B cell (primary cell): ENCODE data around the gene KRIT1. TPM values are rescaled to one million over a fixed set of nuclear protein-coding genes. Genes with fewer than 3 reads are reported as not detected.

Experiments used
- ATAC-seq: fragments of 200-7000 bp; cut with Tn5 transposase; one replicate; pipeline ENCODE4 v1.10.0; 2021; ENCODE audit warnings: low read depth, mild to moderate bottlenecking, moderate number of reproducible peaks, moderate library complexity
- CTCF ChIA-PET: fragments of 350-600 bp; sonication (Branson Sonifier 250); formaldehyde crosslinking; loops from one replicate; lab custom pipeline; 2021; ENCODE audit warnings: antibody characterized with exemption, inconsistent platforms; lab: Charles Lee
- POLR2A ChIA-PET: fragments of 350-600 bp; sonication (Branson Sonifier 250); formaldehyde crosslinking; loops from one replicate; lab custom pipeline; 2021; ENCODE audit warnings: antibody characterized with exemption; lab: Charles Lee
- DNase-seq: peaks from one replicate; pipeline ENCODE4 v3.0.0; 2013
- H2AFZ ChIP-seq: 2 replicates; pipeline ENCODE4 v1.6.1; 2012; ENCODE audit warnings: mild to moderate bottlenecking, low read depth, low read length; ENCODE audit not compliant: insufficient read depth, poor library complexity, severe bottlenecking
- H3K27ac ChIP-seq, 2 donors: 1 replicate in 1 of 2; 2 replicates in 1 of 2; pipeline ENCODE4 v1.5.1; 2012 to 2013; ENCODE audit warnings: low read length in 2 of 2, mild to moderate bottlenecking in 2 of 2, moderate library complexity in 1 of 2
- H3K27me3 ChIP-seq, 4 experiments: fragments of 200-600 bp in 1 of 4; sonication (generic) in 1 of 4; replicated peaks in 1 of 4; 1 replicate in 2 of 4; 2 replicates in 2 of 4; pipeline versions ENCODE4 v1.6.1 to v1.7.0; 2013 to 2016; ENCODE audit warnings: low read length in 3 of 4, mild to moderate bottlenecking in 2 of 4, mixed read lengths in 1 of 4, moderate library complexity in 1 of 4; ENCODE audit not compliant: insufficient read depth in 4 of 4, control insufficient read depth in 3 of 4; ENCODE audit errors: control extremely low read depth in 1 of 4
- H3K36me3 ChIP-seq, 2 experiments: replicated peaks in 1 of 2; 1 replicate in 1 of 2; 2 replicates in 1 of 2; pipeline versions ENCODE4 v1.6.1 to v1.7.1; 2013; ENCODE audit warnings: low read length in 1 of 2; ENCODE audit not compliant: insufficient read depth in 2 of 2, control insufficient read depth in 1 of 2; ENCODE audit errors: control extremely low read depth in 1 of 2, extremely low read depth in 1 of 2
- H3K4me1 ChIP-seq, 2 donors: fragments of 200-600 bp in 1 of 2; sonication (generic) in 1 of 2; 1 replicate in 1 of 2; 2 replicates in 1 of 2; pipeline versions ENCODE4 v1.5.1 to v1.6.1; 2013 to 2017; ENCODE audit warnings: low read length in 2 of 2; ENCODE audit not compliant: control insufficient read depth in 2 of 2, insufficient read depth in 2 of 2
- H3K4me2 ChIP-seq: replicated peaks from 2 replicates; pipeline ENCODE3; 2012; ENCODE audit warnings: mild to moderate bottlenecking, low read depth, low read length; ENCODE audit not compliant: poor library complexity, severe bottlenecking
- H3K4me3 ChIP-seq, 5 experiments: fragments of 200-600 bp in 1 of 5; sonication (generic) in 1 of 5; 1 replicate in 3 of 5; 2 replicates in 2 of 5; pipeline versions ENCODE4 v1.5.1 to v1.7.0; 2011 to 2016; ENCODE audit warnings: low read length in 4 of 5, mild to moderate bottlenecking in 4 of 5, low read depth in 2 of 5, control low read depth in 1 of 5, moderate library complexity in 1 of 5; ENCODE audit not compliant: insufficient read depth in 1 of 5; ENCODE audit errors: control extremely low read depth in 1 of 5, extremely low read depth in 1 of 5
- H3K79me2 ChIP-seq: fragments of 200-600 bp; sonication (generic); one replicate; pipeline ENCODE4 v1.6.0; 2016; ENCODE audit warnings: low read length; ENCODE audit not compliant: control insufficient read depth, insufficient read depth
- H3K9ac ChIP-seq: fragments of 200-600 bp; sonication (generic); 2 replicates; pipeline ENCODE4 v1.6.1; 2017; ENCODE audit warnings: mild to moderate bottlenecking, low read length, moderate library complexity
- H3K9me3 ChIP-seq, 3 donors: one replicate each; pipeline versions ENCODE4 v1.6.1 to v1.7.1; 2013; ENCODE audit warnings: low read length in 2 of 3; ENCODE audit not compliant: control insufficient read depth in 2 of 3, insufficient read depth in 1 of 3; ENCODE audit errors: control extremely low read depth in 1 of 3
- H4K20me1 ChIP-seq: 2 replicates; pipeline ENCODE4 v1.6.0; 2012; ENCODE audit warnings: mild to moderate bottlenecking, low read length; ENCODE audit not compliant: insufficient read depth, control insufficient read depth, poor library complexity, severe bottlenecking
- H3K27ac Mint-ChIP-seq: one replicate; pipeline ENCODE4 v1.8.0; 2021; ENCODE audit warnings: mixed read lengths
- H3K27me3 Mint-ChIP-seq: one replicate; pipeline ENCODE4 v1.8.0; 2021; ENCODE audit warnings: mixed read lengths
- H3K4me1 Mint-ChIP-seq: one replicate; pipeline ENCODE4 v1.8.0; 2021; ENCODE audit warnings: mixed read lengths
- H3K4me3 Mint-ChIP-seq: one replicate; pipeline ENCODE4 v1.8.0; 2021; ENCODE audit warnings: mixed read lengths
- H3K9me3 Mint-ChIP-seq: one replicate; pipeline ENCODE4 v1.8.0; 2022; ENCODE audit warnings: mixed read lengths; ENCODE audit not compliant: insufficient read depth
- EZH2 ChIP-seq: IDR thresholded peaks from 2 replicates; pipeline ENCODE4 v1.6.1; 2012; ENCODE audit warnings: borderline replicate concordance, low read depth, mild to moderate bottlenecking, moderate library complexity, low read length; ENCODE audit not compliant: insufficient read depth, poor library complexity, severe bottlenecking
- WGBS: methylation state at CpG from one replicate; pipeline ENCODE4 v1.1.5; 2013; ENCODE audit warnings: missing lambda C conversion rate; ENCODE audit not compliant: insufficient coverage; 5-methylcytosine and 5-hydroxymethylcytosine counted together
- intact Hi-C: fragments of 100-400 bp; cut with micrococcal nuclease; formaldehyde crosslinking; loops from one replicate; pipeline ENCODE4 v1.10.0; 2022
- polyA plus RNA-seq: library from polyadenylated mRNA; depleted of rRNA; stranded (reverse); fragments of >200 nt; gene quantifications from 2 replicates; pipeline ENCODE4 v1.2.3, GENCODE V29; 2012
- total RNA-seq, 2 donors: library from RNA; stranded (reverse); fragments of 120-200 nt in 1 of 2; gene quantifications; 1 replicate in 1 of 2; 2 replicates in 1 of 2; pipeline versions ENCODE4 v1.2.3 to v1.2.4, GENCODE V29; 2013 to 2022
- TF ChIP-seq, protein P1 (sequence below): fragments of 200-600 bp; IDR thresholded peaks from one replicate; pipeline ENCODE4 v1.8.0; 2022; ENCODE audit warnings: antibody characterized with exemption, mild to moderate bottlenecking

Gene KRIT1
- total and polyA plus RNA-seq, 2 donors (not counting 1 experiment from before 2014, with no cell fraction given), result 25.0 to 78.1 TPM

- peaks cover 18% of the 10 kb centered on the region for H3K4me1 Mint-ChIP-seq
- CTCF ChIA-PET, result interaction anchor here (1.0 kb wide), 1 partner anchor 22 kb away, joined by 3 read pairs; no protein-coding TSS in a partner anchor
- no CpG with 5 or more reads among the region's 1 CpG for WGBS
These were observed 49.7 kb upstream of the KRIT1 start for GRCh38 chr7:92295391-92295790.

GRCh38 chr7:92293896-92294590 is 48.3 kb upstream of the KRIT1 start:
- peaks cover 24% of the 10 kb centered on the region for H3K4me1 Mint-ChIP-seq
- no peak for DNase-seq
- Histone ChIP-seq H2AFZ (no peak overlapping the region), H3K27me3 (no peaks in the 10 kb centered on the region), H3K9me3 (no peaks in the 10 kb centered on the region), H3K4me2 (no peak overlapping the region), H3K9ac (no peak overlapping the region), H3K27ac (no peak overlapping the region), H3K4me3 (no peak overlapping the region), H3K79me2 (peaks cover 20% of the 10 kb centered on the region), H4K20me1 (no peaks in the 10 kb centered on the region), H3K36me3 (peaks cover 0 to 14% of the 10 kb centered on the region in 2 experiments), H3K4me1 (peaks cover 0 to 3% of the 10 kb centered on the region in 2 donors)
- ChIA-PET CTCF (no interaction called here), POLR2A (no interaction called here)
- no peaks in the 10 kb centered on the region for H3K27me3 Mint-ChIP-seq
- H3K9me3 Mint-ChIP-seq, result no peaks in the 10 kb centered on the region
- ATAC-seq, result no peak
- no peak overlapping the region for H3K27ac Mint-ChIP-seq
- H3K4me3 Mint-ChIP-seq, result no peak overlapping the region
- WGBS, result no CpG with 5 or more reads among the region's 2 CpGs
- TF ChIP-seq, protein P1, sequence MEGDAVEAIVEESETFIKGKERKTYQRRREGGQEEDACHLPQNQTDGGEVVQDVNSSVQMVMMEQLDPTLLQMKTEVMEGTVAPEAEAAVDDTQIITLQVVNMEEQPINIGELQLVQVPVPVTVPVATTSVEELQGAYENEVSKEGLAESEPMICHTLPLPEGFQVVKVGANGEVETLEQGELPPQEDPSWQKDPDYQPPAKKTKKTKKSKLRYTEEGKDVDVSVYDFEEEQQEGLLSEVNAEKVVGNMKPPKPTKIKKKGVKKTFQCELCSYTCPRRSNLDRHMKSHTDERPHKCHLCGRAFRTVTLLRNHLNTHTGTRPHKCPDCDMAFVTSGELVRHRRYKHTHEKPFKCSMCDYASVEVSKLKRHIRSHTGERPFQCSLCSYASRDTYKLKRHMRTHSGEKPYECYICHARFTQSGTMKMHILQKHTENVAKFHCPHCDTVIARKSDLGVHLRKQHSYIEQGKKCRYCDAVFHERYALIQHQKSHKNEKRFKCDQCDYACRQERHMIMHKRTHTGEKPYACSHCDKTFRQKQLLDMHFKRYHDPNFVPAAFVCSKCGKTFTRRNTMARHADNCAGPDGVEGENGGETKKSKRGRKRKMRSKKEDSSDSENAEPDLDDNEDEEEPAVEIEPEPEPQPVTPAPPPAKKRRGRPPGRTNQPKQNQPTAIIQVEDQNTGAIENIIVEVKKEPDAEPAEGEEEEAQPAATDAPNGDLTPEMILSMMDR, result no peak
- no peak for TF ChIP-seq EZH2
- intact Hi-C loops, result no loop called here

More at GRCh38 chr7:92295391-92295790, 49.7 kb upstream of the KRIT1 start:
- Histone ChIP-seq H3K9me3 (no peaks in the 10 kb centered on the region), H3K4me1 (peaks cover 0 to 3% of the 10 kb centered on the region in 2 donors), H3K36me3 (peaks cover 0 to 14% of the 10 kb centered on the region in 2 experiments), H4K20me1 (no peaks in the 10 kb centered on the region), H3K9ac (no peak overlapping the region), H3K27ac (no peak overlapping the region), H3K4me2 (no peak overlapping the region), H2AFZ (no peak overlapping the region), H3K4me3 (no peak overlapping the region), H3K27me3 (no peaks in the 10 kb centered on the region), H3K79me2 (peaks cover 9% of the 10 kb centered on the region)
- DNase-seq (no peak), ATAC-seq (no peak)
- Mint-ChIP-seq H3K9me3 (no peaks in the 10 kb centered on the region), H3K27me3 (no peaks in the 10 kb centered on the region), H3K4me3 (no peak overlapping the region), H3K27ac (no peak overlapping the region)
- intact Hi-C loops, result no loop called here
- POLR2A ChIA-PET, result no interaction called here
- no peak for TF ChIP-seq EZH2
- TF ChIP-seq, protein P1, result no peak
